ENCODE measurements around the gene CCDC180. TPM values are rescaled to one million over a fixed set of nuclear protein-coding genes. Genes with fewer than 3 reads are reported as not detected.
"Not testable (repeated sequence)": the region's sequence is repeated elsewhere in the genome, so short reads cannot be mapped to it uniquely, and the experiment has no call there.

Gene CCDC180
- 0.92 and 2.0 TPM in 2 replicates for total RNA-seq (2013; cell fraction: nucleolus; rRNA removed)
- total RNA-seq (2014; rRNA removed) (0.49 and 0.51 TPM in 2 replicates), total RNA-seq (2014; rRNA removed; fragmentation: Illumina TruSeq; extraction: Trizol) (0.94 and 1.1 TPM in 2 replicates), total RNA-seq (2021) (0.31 and 0.35 TPM in 2 replicates), polyA plus RNA-seq (2011; rRNA removed) (0.43 and 0.81 TPM in 2 replicates), polyA plus RNA-seq (2014; fragmentation: Illumina TruSeq; extraction: Trizol) (0.46 and 0.53 TPM in 2 replicates), polyA plus RNA-seq (2014; fragmentation: Nextera tagmentation; extraction: Ambion mirVana) (under 1 TPM; 0.77 to 0.82 TPM), polyA plus RNA-seq (2014; rRNA removed) (0.65 and 1.1 TPM in 2 replicates), polyA plus RNA-seq (2016; fragmentation: Nextera tagmentation; extraction: Ambion mirVana) (under 1 TPM; 0.37 to 0.60 TPM), polyA minus RNA-seq (2011; rRNA and poly(A)+ RNA removed) (0.44 and 1.6 TPM in 2 replicates), Bru-seq, nascent RNA (not detected), BruChase-seq, experiment 1, labeled RNA remaining after a 6-hour chase (not detected), BruChase-seq, experiment 2, labeled RNA remaining after a 2-hour chase (not detected)
- 0.09 TPM for polyA plus RNA-seq (2011; ENCODE audit: low read depth)
- 0.15 and 0.17 TPM in 2 replicates for polyA plus RNA-seq (2011; cell fraction: cytosol; rRNA removed)
- polyA plus RNA-seq (2011; cell fraction: nucleus; rRNA removed), result 1.8 and 2.5 TPM in 2 replicates
- 0.20 TPM in 1 of 2 replicates, not detected in the other for polyA plus RNA-seq (2012)
- polyA minus RNA-seq (2011; cell fraction: cytosol; rRNA and poly(A)+ RNA removed), result 0.52 TPM in 1 of 2 replicates, not detected in the other
- polyA minus RNA-seq (2011; cell fraction: nucleus; rRNA and poly(A)+ RNA removed), result 1.3 and 2.5 TPM in 2 replicates
- long read RNA-seq, experiment 1, result 0 reads
- long read RNA-seq, experiment 2, result 0 reads

GRCh38 chr9:97307500-97308163, at the start of gene CCDC180:
Gene CCDC180 (plus strand): TSS chr9:97307659. CDS start chr9:97308064, 405 bp downstream.
- WGBS (ENCODE audit: insufficient coverage, insufficient replicate concordance, low lambda C conversion rate, missing lambda C conversion rate), result 80% methylated on average over 42 of the region's 42 CpGs
- RAD21 ChIA-PET (ENCODE audit: unreplicated experiment), result no interaction called here

GRCh38 chr9:97259834-97260514, 47.5 kb upstream of the CCDC180 start:
- FAIRE-seq; H3K9me3 ChIP-seq (replicated peaks; ENCODE audit: control insufficient read depth, insufficient read depth, low read length); RAD21 ChIA-PET (ENCODE audit: unreplicated experiment): not testable (repeated sequence)

More at GRCh38 chr9:97307500-97308163, at the start of gene CCDC180:
- Histone ChIP-seq H3K27me3 (replicated peaks in 1 of 2; ENCODE audit: control insufficient read depth in 2 of 2, insufficient read depth in 2 of 2, low read length in 1 of 2) (no peaks in the 10 kb centered on the region; a peak in 1 of 4 replicates), H3K9ac (ENCODE audit: control insufficient read depth, insufficient read depth, low read length) (no peak within 1 kb of the TSS), H4K20me1 (ENCODE audit: control insufficient read depth, insufficient read depth) (no peaks in the 10 kb centered on the region), H3K79me2 (ENCODE audit: control insufficient read depth, insufficient read depth, low read length) (no peaks in the 10 kb centered on the region), H3K27ac (ENCODE audit: control insufficient read depth, insufficient read depth) (no peak within 1 kb of the TSS), H3K4me3 (no peak within 1 kb of the TSS), H3K4me2 (ENCODE audit: control insufficient read depth, insufficient read depth) (no peak within 1 kb of the TSS), H3K36me3 (ENCODE audit: control insufficient read depth in 2 of 2, insufficient read depth in 2 of 2, low read length in 1 of 2) (no peaks in the 10 kb centered on the region), H2AFZ (ENCODE audit: control insufficient read depth, low read depth, low read length) (no peak within 1 kb of the TSS), H3K4me1 (ENCODE audit: control insufficient read depth, insufficient read depth, low read length) (no peaks in the 10 kb centered on the region), H3K9me3 (replicated peaks; ENCODE audit: control insufficient read depth, insufficient read depth, low read length) (no peaks in the 10 kb centered on the region; the same call in 1 of the 3 replicates)
- ChIA-PET SMC1A (ENCODE audit: uncharacterized antibody, unreplicated experiment) (no interaction called here), POLR2A (no interaction called here), CTCF (no interaction called here)
- no TSS peak for BruUV-seq (replicated peaks)
- DNase-seq (ENCODE audit: low read depth, low spot score) (no peak), ATAC-seq (no peak), FAIRE-seq (no peak)
- in situ Hi-C loops (cut with MboI) (no loop called here), intact Hi-C loops (cut with micrococcal nuclease; ENCODE audit: unreplicated experiment) (no loop called here)
- no peak for TF ChIP-seq RBBP5 (conservative IDR thresholded peaks at IDR 0.05)
- no peak for TF ChIP-seq IRF4 (IDR thresholded peaks at IDR 0.05; ENCODE audit: low read depth, low read length)
- TF ChIP-seq RAD21 (IDR thresholded peaks at IDR 0.05; ENCODE audit: insufficient read depth, low read depth, low read length), result no peak
- no peak for TF ChIP-seq RELA (IDR thresholded peaks at IDR 0.05; ENCODE audit: borderline replicate concordance, partially characterized antibody)
- TF ChIP-seq WRNIP1 (IDR thresholded peaks at IDR 0.05; ENCODE audit: borderline replicate concordance, low read depth, low read length), result no peak
- TF ChIP-seq EP300 (IDR thresholded peaks at IDR 0.05; ENCODE audit: borderline replicate concordance in 1 of 2, control insufficient read depth in 1 of 2, low read depth in 2 of 2, low read length in 2 of 2), result no peak

More at GRCh38 chr9:97259834-97260514, 47.5 kb upstream of the CCDC180 start:
- H3K4me2 ChIP-seq (ENCODE audit: control insufficient read depth, insufficient read depth); BruUV-seq (replicated peaks); DNase-seq (ENCODE audit: low read depth, low spot score); H2AFZ ChIP-seq (ENCODE audit: control insufficient read depth, low read depth, low read length); CTCF ChIA-PET; H3K36me3 ChIP-seq (ENCODE audit: control insufficient read depth in 2 of 2, insufficient read depth in 2 of 2, low read length in 1 of 2); H4K20me1 ChIP-seq (ENCODE audit: control insufficient read depth, insufficient read depth); H3K79me2 ChIP-seq (ENCODE audit: control insufficient read depth, insufficient read depth, low read length); POLR2A ChIA-PET; H3K4me1 ChIP-seq (ENCODE audit: control insufficient read depth, insufficient read depth, low read length); SMC1A ChIA-PET (ENCODE audit: uncharacterized antibody, unreplicated experiment); H3K27me3 ChIP-seq (replicated peaks in 1 of 2; ENCODE audit: control insufficient read depth in 2 of 2, insufficient read depth in 2 of 2, low read length in 1 of 2); H3K9ac ChIP-seq (ENCODE audit: control insufficient read depth, insufficient read depth, low read length); H3K27ac ChIP-seq (ENCODE audit: control insufficient read depth, insufficient read depth); in situ Hi-C loops (cut with MboI); ATAC-seq; H3K4me3 ChIP-seq: not testable (repeated sequence)
- intact Hi-C loops (cut with micrococcal nuclease; ENCODE audit: unreplicated experiment), result loop anchor here (10.0 kb wide), 1 partner anchor 105 kb away; no protein-coding TSS in a partner anchor
- 11% methylated on average over 4 of the region's 4 CpGs for WGBS (ENCODE audit: insufficient coverage, insufficient replicate concordance, low lambda C conversion rate, missing lambda C conversion rate)
